Activated CD4-positive, CD25-positive, alpha-beta regulatory T cell treated with anti-CD3 and anti-CD28 coated beads, Interleukin-2, amount 50 U/mL, for 16 hours (primary cell): ENCODE results near the gene TRABD2A.
"Not testable (repeated sequence)": the region's sequence is repeated elsewhere in the genome, so short reads cannot be mapped to it uniquely, and the experiment has no call there.

ENCODE experiments used
- DNase-seq: peaks from one replicate; pipeline ENCODE4 v3.0.0-alpha.2; 2020; ENCODE audit warnings: low read depth, low spot score

The TRABD2A gene

GRCh38 chr2:84880645-84881521 is at the start of gene TRABD2A:
TSS of gene TRABD2A (minus strand) at chr2:84881084. CDS start at chr2:84881039, 45 bp downstream.
- peak; percentile 26 for DNase-seq

GRCh38 chr2:84927275-84927627 is 46.4 kb upstream of the TRABD2A start:
- no peak for DNase-seq

GRCh38 chr2:84925724-84926376 is 45.0 kb upstream of the TRABD2A start:
- peak; percentile 98 for DNase-seq

GRCh38 chr2:84925336-84925723 is 44.4 kb upstream of the TRABD2A start:
- DNase-seq: no peak

- peak; percentile 54 for DNase-seq
These were observed 43.6 kb upstream of the TRABD2A start for GRCh38 chr2:84924173-84925106.

- no peak for DNase-seq
These were observed 42.1 kb upstream of the TRABD2A start for GRCh38 chr2:84923009-84923408.

GRCh38 chr2:84919885-84920580 is 39.1 kb upstream of the TRABD2A start:
- DNase-seq: no peak

- no peak for DNase-seq
These were observed 37.5 kb upstream of the TRABD2A start for GRCh38 chr2:84918430-84918829.

- not testable (repeated sequence) for DNase-seq
These were observed 36.9 kb upstream of the TRABD2A start for GRCh38 chr2:84917821-84918220.

- not testable (repeated sequence) for DNase-seq
These were observed 34.8 kb upstream of the TRABD2A start for GRCh38 chr2:84915675-84916074.

- no peak for DNase-seq
These were observed 33.5 kb upstream of the TRABD2A start for GRCh38 chr2:84914334-84914733.

GRCh38 chr2:84912984-84913383 is 32.1 kb upstream of the TRABD2A start:
- no peak for DNase-seq

GRCh38 chr2:84911135-84911678 is 30.3 kb upstream of the TRABD2A start:
- no peak for DNase-seq

GRCh38 chr2:84908948-84909713 is 28.2 kb upstream of the TRABD2A start:
- DNase-seq: no peak

- DNase-seq: no peak
These were observed 26.2 kb upstream of the TRABD2A start for GRCh38 chr2:84906900-84907714.

GRCh38 chr2:84906108-84906899 is 25.4 kb upstream of the TRABD2A start:
- no peak for DNase-seq

- peak; percentile 79 for DNase-seq
These were observed 24.6 kb upstream of the TRABD2A start, which contains the start of gene TMSB10 for GRCh38 chr2:84905181-84906107. TSS of gene TMSB10 (plus strand) at chr2:84905656.
